Upper lobe of left lung (tissue), 6 donors: ENCODE results near the gene ABCA7. TPM values are rescaled to one million over a fixed set of nuclear protein-coding genes. Genes with fewer than 3 reads are reported as not detected.

Experiments
- ATAC-seq, 2 donors: fragments of 200-7000 bp; cut with Tn5 transposase; one replicate each; pipeline ENCODE4 v1.9.1; 2022; ENCODE audit warnings: mild to moderate bottlenecking in 2 of 2, moderate library complexity in 2 of 2; ENCODE audit not compliant: low FRiP score in 2 of 2
- DNase-seq, 2 donors: peaks; one replicate each; pipeline ENCODE4 v3.0.0-alpha.2; 2019 to 2020
- H3K27ac ChIP-seq, 4 donors: fragments of 200-600 bp; sonication (generic); one replicate each; pipeline ENCODE4 v1.5.1; 2016 to 2019
- H3K27me3 ChIP-seq, 4 donors: fragments of 200-600 bp; sonication (generic); one replicate each; pipeline ENCODE4 v1.5.1; 2017 to 2019
- H3K36me3 ChIP-seq, 4 donors: fragments of 200-600 bp; sonication (generic); one replicate each; pipeline ENCODE4 v1.5.1; 2016 to 2019
- H3K4me1 ChIP-seq, 4 donors: fragments of 200-600 bp; sonication (generic); one replicate each; pipeline ENCODE4 v1.5.1; 2018 to 2019
- H3K4me3 ChIP-seq, 4 donors: fragments of 200-600 bp; sonication (generic); one replicate each; pipeline ENCODE4 v1.5.1; 2017 to 2019; ENCODE audit warnings: mild to moderate bottlenecking in 2 of 4, moderate library complexity in 1 of 4
- H3K9me3 ChIP-seq, 4 donors: fragments of 200-600 bp; sonication (generic); one replicate each; pipeline ENCODE4 v1.5.1; 2018 to 2019
- CTCF ChIP-seq, 6 experiments: fragments of 450-650 bp in 4 of 6; fragments of 200-600 bp in 2 of 6; sonication (generic) in 2 of 6; IDR thresholded peaks; one replicate each; pipeline ENCODE4 v1.5.1; 2016 to 2019; ENCODE audit warnings: antibody characterized with exemption in 6 of 6
- EP300 ChIP-seq, 4 donors: sonication (generic); formaldehyde crosslinking; IDR thresholded peaks; one replicate each; pipeline ENCODE4 v1.5.1; 2017; ENCODE audit warnings: antibody characterized with exemption in 4 of 4, control low read depth in 2 of 4
- POLR2A ChIP-seq, 4 donors: fragments of 450-650 bp; IDR thresholded peaks; one replicate each; pipeline ENCODE4 v1.5.1; 2016 to 2017; ENCODE audit warnings: antibody characterized with exemption in 4 of 4, mild to moderate bottlenecking in 2 of 4
- POLR2AphosphoS5 ChIP-seq, 2 donors: sonication (generic); formaldehyde crosslinking; IDR thresholded peaks; one replicate each; pipeline ENCODE4 v1.5.1; 2017; ENCODE audit warnings: antibody characterized with exemption in 2 of 2
- WGBS, 2 donors: methylation state at CpG; one replicate each; pipeline ENCODE4 v1.1.5; 2017 to 2018; 5-methylcytosine and 5-hydroxymethylcytosine counted together
- total RNA-seq, 6 donors: library from RNA; depleted of rRNA in 4 of 6; stranded (reverse); fragments of >200 nt in 4 of 6; gene quantifications; one replicate each; pipeline versions ENCODE4 v1.1.0 to v1.2.1, GENCODE V29; 2016 to 2021
- donor health status: DM: no; HTN: no; CAD: no; lungs with moderate emphysema.
- donor health status: DM: no; HTN: yes; CAD: no; lungs with severe emphysema.

ABCA7 gene
- total RNA-seq, 6 donors from 2014 or later = 34.1 to 224 (median 58.2) TPM

DNA sequence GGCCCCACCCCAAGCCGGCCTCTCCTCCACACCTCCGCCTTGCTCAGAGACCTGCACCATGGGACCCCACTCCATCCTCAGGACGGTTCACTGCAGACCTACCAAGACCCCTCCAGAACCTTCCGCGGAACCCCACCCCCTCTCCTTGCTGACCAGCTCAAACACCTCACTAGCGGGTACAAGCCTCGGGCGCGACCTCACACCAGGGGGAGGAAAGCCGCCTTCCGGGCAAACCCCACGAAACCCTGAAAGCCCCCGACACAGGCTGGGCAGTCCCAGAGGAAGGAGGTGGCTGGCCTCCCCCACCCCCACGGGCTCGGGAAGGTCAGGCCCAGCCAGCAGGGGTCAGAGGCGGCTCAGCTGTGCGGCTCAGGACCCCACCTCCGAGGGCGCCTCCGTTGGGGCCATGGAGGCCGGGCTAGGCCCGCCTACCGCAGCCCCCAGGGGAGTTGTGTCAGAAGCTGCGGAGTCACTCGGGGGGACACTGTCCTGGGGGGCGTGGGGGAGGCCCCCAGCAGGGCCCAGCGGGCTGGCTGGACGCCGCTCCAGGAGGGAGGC is 29.8 kb upstream of the ABCA7 start:
- H3K4me1 ChIP-seq = peaks cover 3 to 6% (median 4%) of the 10 kb centered on the region in 4 donors
- DNase-seq (peak in 1 of 2 donors; percentile 79), ATAC-seq (peak in 1 of 2 donors; percentile 12)
- H3K27ac ChIP-seq = peak overlapping the region; percentile 17 to 30 (median 18)
- 53 to 91% methylated on average over 3 to 20 of the region's 29 CpGs for WGBS, 2 donors
- no peaks in the 10 kb centered on the region for H3K27me3 ChIP-seq
- peaks cover 13 to 75% (median 61%) of the 10 kb centered on the region in 4 donors for H3K36me3 ChIP-seq
- no peaks in the 10 kb centered on the region for H3K9me3 ChIP-seq
- TF ChIP-seq POLR2A (IDR thresholded peaks at IDR 0.05) (no peak), CTCF (IDR thresholded peaks at IDR 0.05) (no peak), POLR2AphosphoS5 (IDR thresholded peaks at IDR 0.05) (no peak), EP300 (IDR thresholded peaks at IDR 0.05) (no peak)
- H3K4me3 ChIP-seq = no peak overlapping the region

- ATAC-seq = no peak
- no peaks in the 10 kb centered on the region for H3K27me3 ChIP-seq
- no peaks in the 10 kb centered on the region for H3K9me3 ChIP-seq
- H3K4me3 ChIP-seq = no peak overlapping the region
- 93 to 94% methylated on average over 41 to 54 of the region's 56 CpGs for WGBS, 2 donors
- peaks cover 13 to 76% (median 62%) of the 10 kb centered on the region in 4 donors for H3K36me3 ChIP-seq
- peaks cover 6 to 14% (median 9%) of the 10 kb centered on the region in 4 donors for H3K4me1 ChIP-seq
- DNase-seq = peak in 1 of 2 donors; percentile 82
- peak overlapping the region in 1 of 4 donors; percentile 7 for H3K27ac ChIP-seq
- TF ChIP-seq CTCF (IDR thresholded peaks at IDR 0.05) = no peak
- no peak for TF ChIP-seq POLR2AphosphoS5 (IDR thresholded peaks at IDR 0.05)
- TF ChIP-seq EP300 (IDR thresholded peaks at IDR 0.05) = no peak
- TF ChIP-seq POLR2A (IDR thresholded peaks at IDR 0.05) = no peak
Observed at GRCh38 chr19:1010586-1011510, 29.1 kb upstream of the ABCA7 start.

GRCh38 chr19:1011831-1012333 is 28.0 kb upstream of the ABCA7 start:
- no peak overlapping the region for H3K4me3 ChIP-seq
- DNase-seq (peak in 1 of 2 donors; percentile 83), ATAC-seq (no peak)
- H3K27ac ChIP-seq = no peak overlapping the region
- no peaks in the 10 kb centered on the region for H3K9me3 ChIP-seq
- TF ChIP-seq EP300 (IDR thresholded peaks at IDR 0.05) (no peak), POLR2A (IDR thresholded peaks at IDR 0.05) (no peak)
- peaks cover 13 to 76% (median 62%) of the 10 kb centered on the region in 4 donors for H3K36me3 ChIP-seq
- H3K4me1 ChIP-seq = peaks cover 15 to 24% (median 19%) of the 10 kb centered on the region in 4 donors
- H3K27me3 ChIP-seq = no peaks in the 10 kb centered on the region
- 97 to 98% methylated on average over 22 to 31 of the region's 36 CpGs for WGBS, 2 donors

GRCh38 chr19:1012334-1012733 is 27.6 kb upstream of the ABCA7 start:
- TF ChIP-seq POLR2A (IDR thresholded peaks at IDR 0.05) = no peak
- TF ChIP-seq EP300 (IDR thresholded peaks at IDR 0.05) = no peak
- no peak for TF ChIP-seq CTCF (IDR thresholded peaks at IDR 0.05)
- no peak for TF ChIP-seq POLR2AphosphoS5 (IDR thresholded peaks at IDR 0.05)
- Histone ChIP-seq H3K9me3 (no peaks in the 10 kb centered on the region), H3K36me3 (peaks cover 13 to 74% (median 62%) of the 10 kb centered on the region in 4 donors), H3K27me3 (no peaks in the 10 kb centered on the region), H3K4me1 (peaks cover 20 to 29% (median 24%) of the 10 kb centered on the region in 4 donors), H3K4me3 (no peak overlapping the region), H3K27ac (no peak overlapping the region)
- no peak for ATAC-seq
- peak in 1 of 2 donors; percentile 80 for DNase-seq
- WGBS, 2 donors = 91% methylated on average over 16 of the region's 18 CpGs; no CpG with 5 or more reads in 1 of the 2 donors

DNA sequence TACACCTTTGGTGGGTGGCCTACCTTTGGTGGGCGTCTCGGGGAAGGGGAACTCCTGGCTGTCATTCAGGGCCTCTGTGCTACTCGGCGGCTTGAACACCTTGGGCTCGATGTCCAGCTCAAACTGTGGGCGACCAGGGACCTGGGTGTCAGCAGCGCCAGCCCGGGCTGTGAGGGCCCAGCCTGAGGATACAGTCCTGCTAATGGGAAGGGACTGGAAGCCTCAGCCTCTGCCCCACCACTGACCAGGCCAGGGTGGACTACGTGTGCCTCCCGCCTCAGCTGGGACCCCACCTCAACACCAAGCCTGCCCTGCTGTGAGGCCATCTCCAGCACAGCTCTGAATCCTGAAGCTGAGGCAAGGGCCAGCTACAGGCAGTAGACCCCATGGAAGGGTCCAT is 26.7 kb upstream of the ABCA7 start:
- peaks cover 13 to 67% (median 61%) of the 10 kb centered on the region in 4 donors for H3K36me3 ChIP-seq
- H3K9me3 ChIP-seq = no peaks in the 10 kb centered on the region
- peaks cover 28 to 38% (median 33%) of the 10 kb centered on the region in 4 donors for H3K4me1 ChIP-seq
- no peaks in the 10 kb centered on the region for H3K27me3 ChIP-seq
- TF ChIP-seq POLR2AphosphoS5 (IDR thresholded peaks at IDR 0.05) (no peak), CTCF (IDR thresholded peaks at IDR 0.05) (no peak), POLR2A (IDR thresholded peaks at IDR 0.05) (no peak), EP300 (IDR thresholded peaks at IDR 0.05) (no peak)
- no peak overlapping the region for H3K4me3 ChIP-seq
- DNase-seq = peak in 1 of 2 donors; percentile 63
- no peak overlapping the region for H3K27ac ChIP-seq
- WGBS, 2 donors = 100% methylated on average over 3 to 7 of the region's 10 CpGs
- ATAC-seq = no peak
